Adrenal gland (tissue), 12 donors: ENCODE measurements around the gene SCN3B. TPM values are rescaled to one million over a fixed set of nuclear protein-coding genes. Genes with fewer than 3 reads are reported as not detected.

Source experiments
- DNase-seq, 7 donors: peaks; one replicate each; pipeline ENCODE4 v3.0.0-alpha.2; 2019 to 2020
- H3K27ac ChIP-seq, 5 donors: fragments of 200-600 bp; sonication (generic) in 4 of 5; 1 replicate in 3 of 5; 2 replicates in 2 of 5; pipeline versions ENCODE4 v1.5.1 to v1.8.0; 2016 to 2020; ENCODE audit warnings: mild to moderate bottlenecking in 1 of 5
- H3K27me3 ChIP-seq: fragments of 200-600 bp; 2 replicates; pipeline ENCODE4 v1.8.0; 2021
- H3K36me3 ChIP-seq, 2 donors: fragments of 200-600 bp; replicated peaks in 1 of 2; 1 replicate in 1 of 2; 2 replicates in 1 of 2; pipeline versions ENCODE4 v1.5.1 to v1.8.0; 2018 to 2022
- H3K4me1 ChIP-seq, 2 donors: fragments of 200-600 bp; replicated peaks in 1 of 2; 1 replicate in 1 of 2; 2 replicates in 1 of 2; pipeline versions ENCODE4 v1.5.1 to v1.8.0; 2018 to 2021
- H3K4me3 ChIP-seq, 4 donors: fragments of 200-600 bp; sonication (generic) in 3 of 4; one replicate each; pipeline ENCODE4 v1.5.1; 2016 to 2018
- H3K9me3 ChIP-seq, 3 donors: fragments of 200-600 bp; sonication (generic) in 1 of 3; replicated peaks in 1 of 3; 1 replicate in 2 of 3; 2 replicates in 1 of 3; pipeline versions ENCODE4 v1.5.1 to v1.8.0; 2016 to 2021
- POLR2A ChIP-seq, 2 donors: fragments of 450-650 bp; IDR thresholded peaks; one replicate each; pipeline ENCODE4 v1.6.1; 2017; ENCODE audit warnings: antibody characterized with exemption in 2 of 2, mild to moderate bottlenecking in 2 of 2, moderate library complexity in 1 of 2
- WGBS, 4 donors: extraction: QIAGEN DNeasy Blood & Tissue Kit in 2 of 4; methylation state at CpG; one replicate each; pipeline versions ENCODE4 v1.1.5 to v1.1.7; 2013 to 2017; 5-methylcytosine and 5-hydroxymethylcytosine counted together
- intact Hi-C, 2 donors: fragments of 100-400 bp; cut with DNase I; formaldehyde crosslinking; loops; one replicate each; pipeline versions ENCODE4 v1.14.1 to v1.15.0; 2022 to 2023
- polyA plus RNA-seq, 3 donors: library from polyadenylated mRNA; stranded (reverse); fragments of 200-250 nt in 2 of 3; fragments of 350-450 nt in 1 of 3; fragmentation: Illumina TruSeq in 1 of 3; extraction: RNeasy Lipid Tissue Mini Kit (QIAGEN cat#74804) in 1 of 3; gene quantifications; one replicate each; pipeline ENCODE4 v1.2.3, GENCODE V29; 2013 to 2014
- total RNA-seq, 9 donors: library from RNA; depleted of rRNA in 4 of 9; stranded (reverse); fragments of >200 nt in 4 of 9; fragments of 120-200 nt in 1 of 9; fragmentation: NEBNext Ultra II Directional in 1 of 9; extraction: Animal tissue kit (Norgen Biotek cat#: 25700) in 1 of 9; gene quantifications; one replicate each; pipeline versions ENCODE4 v1.1.0 to v1.2.4, GENCODE V29; 2013 to 2023
- TF ChIP-seq, protein P1 (sequence below), 6 experiments: fragments of 450-650 bp in 4 of 6; fragments of 200-600 bp in 2 of 6; sonication (generic) in 1 of 6; IDR thresholded peaks; 1 replicate in 5 of 6; 2 replicates in 1 of 6; pipeline versions ENCODE4 v1.5.1 to v1.8.0; 2016 to 2021; ENCODE audit warnings: antibody characterized with exemption in 6 of 6, mild to moderate bottlenecking in 2 of 6, moderate library complexity in 1 of 6
- donor health status: healthy with polysubstance abuse.
- donor health status: Bipolar disorder and iron deficiency.
- donor health status: DM: yes; HTN: yes; CAD: no.
- donor health status: DM: no; HTN: no; CAD: no.
- donor health status: DM: no; HTN: no; CAD: no.
- donor health status: DM: yes; HTN: yes; CAD: no.

SCN3B gene
- total and polyA plus RNA-seq, 12 donors, result 0.36 to 10.5 (median 4.0) TPM; not detected in 1

DNA sequence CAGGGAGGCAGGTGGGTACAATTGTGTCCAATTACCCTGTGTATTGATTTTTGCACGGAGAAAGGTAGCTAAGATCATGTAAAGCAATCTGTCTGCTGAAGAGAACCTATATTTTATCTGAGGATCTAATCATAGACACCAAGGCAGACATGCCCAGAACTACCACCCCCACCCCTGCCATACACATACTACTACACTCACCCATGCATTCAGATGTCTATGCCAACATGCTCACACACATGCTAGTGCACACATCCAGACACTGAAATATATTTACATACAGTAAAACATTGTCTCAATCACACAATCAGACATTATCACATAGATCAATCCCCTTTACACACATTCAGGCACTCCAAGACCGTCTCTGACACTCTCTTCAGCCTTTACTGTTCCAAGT lies 1.8 kb downstream of the SCN3B start:
- Histone ChIP-seq H3K36me3 (no peaks in the 10 kb centered on the region), H3K4me3 (no peak overlapping the region), H3K4me1 (peaks cover 5 to 14% of the 10 kb centered on the region in 2 donors), H3K27me3 (no peaks in the 10 kb centered on the region), H3K27ac (no peak overlapping the region), H3K9me3 (no peaks in the 10 kb centered on the region)
- intact Hi-C loops, result no loop called here
- DNase-seq, result no peak
- no peak for TF ChIP-seq POLR2A (IDR thresholded peaks at IDR 0.05)
- TF ChIP-seq, protein P1, sequence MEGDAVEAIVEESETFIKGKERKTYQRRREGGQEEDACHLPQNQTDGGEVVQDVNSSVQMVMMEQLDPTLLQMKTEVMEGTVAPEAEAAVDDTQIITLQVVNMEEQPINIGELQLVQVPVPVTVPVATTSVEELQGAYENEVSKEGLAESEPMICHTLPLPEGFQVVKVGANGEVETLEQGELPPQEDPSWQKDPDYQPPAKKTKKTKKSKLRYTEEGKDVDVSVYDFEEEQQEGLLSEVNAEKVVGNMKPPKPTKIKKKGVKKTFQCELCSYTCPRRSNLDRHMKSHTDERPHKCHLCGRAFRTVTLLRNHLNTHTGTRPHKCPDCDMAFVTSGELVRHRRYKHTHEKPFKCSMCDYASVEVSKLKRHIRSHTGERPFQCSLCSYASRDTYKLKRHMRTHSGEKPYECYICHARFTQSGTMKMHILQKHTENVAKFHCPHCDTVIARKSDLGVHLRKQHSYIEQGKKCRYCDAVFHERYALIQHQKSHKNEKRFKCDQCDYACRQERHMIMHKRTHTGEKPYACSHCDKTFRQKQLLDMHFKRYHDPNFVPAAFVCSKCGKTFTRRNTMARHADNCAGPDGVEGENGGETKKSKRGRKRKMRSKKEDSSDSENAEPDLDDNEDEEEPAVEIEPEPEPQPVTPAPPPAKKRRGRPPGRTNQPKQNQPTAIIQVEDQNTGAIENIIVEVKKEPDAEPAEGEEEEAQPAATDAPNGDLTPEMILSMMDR (IDR thresholded peaks at IDR 0.05), result no peak
- WGBS, 4 donors, result 50 to 66% (median 59%) methylated on average over 2 of the region's 2 CpGs

DNA sequence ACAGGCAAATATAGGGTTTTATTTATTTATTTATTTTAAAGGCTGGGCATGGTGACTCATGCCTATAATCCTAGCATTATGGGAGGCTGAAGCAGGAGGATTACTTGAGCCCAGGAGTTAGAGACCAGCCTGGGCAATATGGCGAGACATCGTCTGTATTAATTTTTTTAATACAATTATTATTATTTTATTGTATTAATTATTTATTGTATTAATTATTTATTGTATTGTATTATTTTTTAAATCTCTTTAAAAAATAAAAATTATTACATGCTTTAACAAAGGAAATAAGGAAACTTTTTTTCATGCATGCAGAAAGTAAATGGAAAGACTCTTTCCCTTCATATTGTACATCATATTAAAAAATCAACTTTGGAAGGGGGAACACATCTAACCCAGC lies 3.5 kb downstream of the SCN3B start:
- DNase-seq, result no peak
- intact Hi-C loops, result no loop called here
- H3K9me3 ChIP-seq, result no peaks in the 10 kb centered on the region
- WGBS, 4 donors, result 79 to 89% (median 88%) methylated on average over 2 of the region's 2 CpGs
- TF ChIP-seq POLR2A (IDR thresholded peaks at IDR 0.05), result no peak
- TF ChIP-seq, protein P1 (IDR thresholded peaks at IDR 0.05), result no peak
- H3K36me3 ChIP-seq, result no peaks in the 10 kb centered on the region
- peaks cover 5 to 14% of the 10 kb centered on the region in 2 donors for H3K4me1 ChIP-seq
- H3K27me3 ChIP-seq, result no peaks in the 10 kb centered on the region
- no peak overlapping the region for H3K4me3 ChIP-seq
- H3K27ac ChIP-seq, result no peak overlapping the region

DNA sequence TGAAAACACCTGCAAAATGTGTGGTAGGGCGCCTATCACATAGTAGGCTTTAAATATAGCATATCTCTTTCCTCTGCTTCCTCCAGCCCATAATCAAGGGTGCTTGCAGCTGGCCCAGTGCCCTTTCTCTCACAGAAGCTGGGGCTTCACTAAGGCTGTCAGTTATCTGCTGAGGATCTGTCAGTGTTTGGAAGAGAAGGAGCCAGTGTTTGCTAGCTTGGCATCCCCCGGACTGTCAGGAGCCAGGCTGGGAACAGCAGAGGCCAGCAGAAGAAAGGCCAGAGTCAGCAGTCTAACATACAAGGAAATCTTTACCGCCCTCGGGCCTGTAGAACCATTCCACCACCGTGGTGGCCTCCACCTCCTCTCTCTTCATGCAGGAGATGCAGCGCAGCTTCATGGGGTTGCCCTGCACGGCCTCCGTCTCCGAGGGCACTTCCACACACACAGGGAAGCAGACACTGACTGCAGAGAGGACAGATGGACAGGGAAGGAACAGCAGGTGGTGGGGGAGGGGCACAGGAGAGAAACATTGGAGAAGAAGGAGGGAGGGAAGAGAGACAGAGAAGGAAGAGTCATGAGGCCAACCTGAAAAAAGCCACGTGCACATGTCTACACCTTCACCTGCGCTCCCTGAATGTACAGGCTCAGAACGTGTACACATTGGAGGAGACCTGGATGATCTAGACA lies 9.0 kb downstream of the SCN3B start:
- Histone ChIP-seq H3K27ac (no peak overlapping the region), H3K36me3 (no peaks in the 10 kb centered on the region), H3K9me3 (no peaks in the 10 kb centered on the region), H3K27me3 (no peaks in the 10 kb centered on the region), H3K4me1 (no peaks in the 10 kb centered on the region), H3K4me3 (no peak overlapping the region)
- DNase-seq, result no peak
- intact Hi-C loops, result loop anchor here in 1 of 2 donors (10.0 kb wide), 1 partner anchor 59 kb away; no protein-coding TSS in a partner anchor
- 66 to 79% (median 72%) methylated on average over 12 of the region's 12 CpGs for WGBS, 4 donors
- TF ChIP-seq, protein P1 (IDR thresholded peaks at IDR 0.05), result no peak
- no peak for TF ChIP-seq POLR2A (IDR thresholded peaks at IDR 0.05)

DNA sequence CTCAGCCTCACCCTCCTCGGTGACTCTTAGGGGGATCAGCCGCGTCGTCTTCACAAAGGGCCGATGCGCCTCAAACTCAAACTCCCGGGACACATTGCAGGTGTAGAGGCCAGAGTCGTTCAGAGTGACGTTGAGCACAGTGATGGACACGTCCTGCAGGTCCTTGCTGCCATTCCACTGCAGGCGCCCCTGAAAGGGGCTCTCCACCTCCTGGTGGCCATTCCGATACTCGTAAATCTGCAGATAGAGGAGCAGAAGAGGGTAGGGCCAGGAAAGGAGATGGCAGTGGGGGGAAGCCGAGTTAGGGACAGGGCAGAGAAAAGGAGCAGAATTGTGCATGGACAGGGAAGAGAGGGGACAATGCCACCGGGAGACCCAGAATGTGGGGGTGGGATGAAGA lies 12.0 kb downstream of the SCN3B start:
- H3K4me1 ChIP-seq, result no peaks in the 10 kb centered on the region
- no peaks in the 10 kb centered on the region for H3K36me3 ChIP-seq
- no peak for TF ChIP-seq POLR2A (IDR thresholded peaks at IDR 0.05)
- TF ChIP-seq, protein P1 (IDR thresholded peaks at IDR 0.05), result no peak
- no peak overlapping the region for H3K27ac ChIP-seq
- no peak for DNase-seq
- 81 to 90% (median 85%) methylated on average over 15 of the region's 15 CpGs for WGBS, 4 donors
- no peaks in the 10 kb centered on the region for H3K27me3 ChIP-seq
- H3K4me3 ChIP-seq, result no peak overlapping the region
- no peaks in the 10 kb centered on the region for H3K9me3 ChIP-seq
- intact Hi-C loops, result loop anchor here (5.0 to 10.0 kb wide), 2 partner anchors 62 to 65 kb away; no protein-coding TSS in a partner anchor
